ENCODE measurements around the gene LAIR2.
"Not testable (repeated sequence)": the region's sequence is repeated elsewhere in the genome, so short reads cannot be mapped to it uniquely, and the experiment has no call there.

Gene LAIR2

DNA sequence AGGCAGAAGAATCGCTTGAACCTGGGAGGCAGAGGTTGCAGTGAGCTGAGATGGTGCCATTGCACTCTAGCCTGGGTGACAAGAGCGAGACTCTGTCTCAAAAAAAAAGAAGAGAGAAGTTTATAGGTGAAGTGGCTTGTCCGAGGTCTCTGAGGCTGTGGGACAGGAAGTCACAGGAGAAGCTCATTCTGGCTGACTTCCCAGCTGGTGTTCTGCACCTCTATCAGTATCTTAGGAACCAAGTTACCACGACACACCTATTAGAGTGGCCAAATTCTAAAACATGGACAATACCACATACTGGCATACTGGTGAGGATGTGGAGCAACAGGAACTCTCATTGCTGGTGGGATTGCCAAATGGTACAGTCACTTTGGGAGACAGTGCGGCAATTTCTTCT lies 7.3 kb upstream of the LAIR2 start:
- not testable (repeated sequence) for DNase-seq

DNA sequence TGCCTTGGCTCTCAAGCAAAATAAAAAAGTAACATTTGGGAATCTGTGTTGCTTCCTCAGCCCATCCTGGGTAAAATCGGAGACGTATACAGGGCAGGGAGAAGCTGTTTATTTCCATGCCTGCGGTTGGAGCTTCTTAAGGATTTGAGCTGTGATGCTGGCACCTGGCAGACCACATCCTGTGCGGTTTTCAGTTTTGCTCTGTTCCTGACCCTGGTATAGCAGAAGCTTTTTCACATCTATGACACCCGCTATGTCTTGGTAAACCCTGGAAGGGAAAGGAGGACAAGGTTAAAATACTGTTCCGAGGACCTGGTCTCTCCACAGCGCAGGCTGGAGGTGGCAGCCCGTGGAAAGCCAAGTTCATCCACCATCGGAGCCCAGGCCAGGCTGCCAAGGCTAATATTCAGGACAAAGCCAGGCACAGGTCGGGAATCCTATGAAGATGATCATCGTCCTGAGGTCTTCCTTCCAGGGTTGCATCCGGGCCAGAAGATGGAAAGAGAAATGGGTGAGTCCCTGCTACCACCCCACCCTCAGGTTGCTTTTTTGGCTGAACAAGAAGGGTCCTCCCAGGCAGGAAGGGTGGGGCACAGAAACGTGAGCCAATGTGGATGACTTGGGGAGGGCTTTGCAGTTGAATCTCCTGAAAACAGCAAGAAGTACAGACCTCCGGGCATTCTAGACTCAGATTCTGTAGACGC lies 4.7 kb upstream of the LAIR2 start:
- DNase-seq = not testable (repeated sequence)

DNA sequence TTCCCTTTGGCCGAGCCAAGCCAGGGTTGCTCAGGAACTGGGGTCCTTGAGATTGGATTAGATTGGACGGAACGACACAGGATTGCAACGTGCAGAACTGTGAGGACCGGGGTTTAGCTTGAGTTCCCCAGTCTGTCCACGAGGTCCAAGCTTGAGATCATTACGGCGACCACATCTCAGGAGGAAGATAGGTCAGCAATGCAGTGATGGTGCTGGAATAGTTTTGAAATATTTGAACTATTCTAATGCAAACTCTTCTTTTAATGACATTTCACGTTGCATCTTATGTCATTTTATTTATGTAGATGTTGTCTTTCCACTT lies 4.2 kb upstream of the LAIR2 start:
- DNase-seq = not testable (repeated sequence)

DNA sequence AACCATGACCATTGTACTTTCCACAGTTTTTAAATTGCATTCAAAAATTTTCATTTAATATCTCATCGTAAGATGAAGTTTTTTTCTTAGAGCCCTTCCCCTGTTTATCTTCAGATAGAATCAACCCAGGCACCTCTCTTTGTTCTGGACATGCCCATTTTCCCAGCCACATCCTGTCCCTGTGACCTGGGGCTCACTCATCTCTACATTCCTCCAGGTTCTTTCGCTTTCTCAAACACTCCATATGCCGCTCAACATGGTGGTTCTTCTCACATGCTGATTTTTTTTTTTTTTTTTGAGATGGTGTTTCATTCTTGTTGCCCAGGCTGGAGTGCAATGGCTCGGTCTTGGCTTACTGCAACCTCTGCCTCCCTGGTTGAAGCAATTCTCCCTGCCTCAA lies 2.9 kb downstream of the LAIR2 start:
- not testable (repeated sequence) for DNase-seq

DNA sequence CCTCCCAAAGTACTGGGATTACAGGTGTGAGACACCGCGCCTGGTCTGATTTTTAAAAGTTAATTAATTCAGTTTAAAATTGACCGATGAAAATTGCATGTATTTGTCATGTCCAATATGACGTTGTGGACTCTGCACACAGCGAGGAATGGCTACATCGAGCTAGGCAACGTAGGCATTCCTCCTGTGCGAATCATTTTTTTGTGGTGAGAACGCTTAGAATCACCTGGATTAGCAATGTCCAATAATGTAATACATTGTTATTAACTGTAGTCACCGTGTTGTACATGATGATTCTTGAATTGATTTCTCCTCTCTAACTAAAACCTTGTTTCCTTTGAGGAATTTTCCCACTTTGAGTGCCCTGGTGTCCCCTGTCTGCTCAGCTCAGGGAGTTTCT lies 3.4 kb downstream of the LAIR2 start:
- DNase-seq = no peak

DNA sequence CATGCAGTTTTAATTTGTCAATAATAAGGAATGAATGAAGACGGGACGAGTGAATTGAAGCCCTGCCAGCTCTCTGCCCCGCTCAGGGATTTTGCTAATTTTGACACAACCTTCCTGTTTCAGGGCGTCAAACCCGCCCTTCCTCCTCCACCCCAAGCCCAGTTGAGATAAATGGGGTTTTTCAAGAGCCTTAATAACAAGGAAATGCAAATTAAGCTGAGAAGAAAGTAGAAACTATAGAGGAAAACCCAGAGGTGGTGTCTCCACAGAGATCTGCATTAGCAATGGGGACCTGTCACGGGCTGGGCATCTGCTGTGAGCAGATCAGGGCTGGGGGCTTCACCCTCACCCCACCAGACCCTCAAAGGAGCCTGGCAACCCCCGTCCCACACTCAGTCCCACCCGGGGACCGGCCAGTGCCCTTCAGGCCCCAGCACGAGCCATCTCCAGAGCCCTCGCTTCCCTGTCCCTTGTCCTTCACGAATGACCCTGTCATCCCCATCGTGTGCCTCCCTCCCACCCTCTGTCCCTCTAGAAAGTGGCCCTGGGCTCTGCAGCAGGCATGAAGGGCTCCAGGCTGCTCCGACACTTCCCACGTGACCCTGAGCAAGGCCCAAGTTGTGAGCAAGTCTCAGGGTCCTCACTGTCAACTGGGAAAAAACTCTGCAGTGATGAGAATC lies 4.5 kb downstream of the LAIR2 start:
- not testable (repeated sequence) for DNase-seq

DNA sequence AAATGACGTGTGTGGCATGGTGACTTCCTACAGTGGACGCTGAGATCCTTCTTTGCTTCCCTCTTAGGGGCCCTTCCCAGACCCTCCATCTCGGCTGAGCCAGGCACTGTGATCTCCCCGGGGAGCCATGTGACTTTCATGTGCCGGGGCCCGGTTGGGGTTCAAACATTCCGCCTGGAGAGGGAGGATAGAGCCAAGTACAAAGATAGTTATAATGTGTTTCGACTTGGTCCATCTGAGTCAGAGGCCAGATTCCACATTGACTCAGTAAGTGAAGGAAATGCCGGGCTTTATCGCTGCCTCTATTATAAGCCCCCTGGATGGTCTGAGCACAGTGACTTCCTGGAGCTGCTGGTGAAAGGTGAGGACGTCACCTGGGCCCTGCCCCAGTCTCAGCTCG lies 5.2 kb downstream of the LAIR2 start:
- no peak for DNase-seq

DNA sequence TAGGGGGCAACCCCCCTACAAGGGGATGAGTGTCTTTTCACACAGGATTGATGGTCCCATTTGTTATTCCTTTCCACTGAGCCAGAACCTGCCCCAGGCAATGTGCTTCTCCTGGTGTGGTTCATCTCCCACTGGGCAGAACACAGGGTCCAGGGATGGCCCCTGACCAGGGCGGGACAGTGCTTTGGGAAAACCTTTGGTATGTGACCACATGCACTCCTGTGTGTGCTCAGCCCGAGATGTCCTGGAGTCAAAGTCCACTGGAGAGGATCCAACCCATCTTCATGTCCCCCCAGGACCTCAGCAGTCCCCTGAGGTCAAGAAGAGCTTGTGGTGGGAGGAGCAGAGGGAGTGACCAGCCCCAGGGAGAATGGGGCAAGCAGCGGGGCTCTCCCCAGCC lies 5.9 kb downstream of the LAIR2 start:
- not testable (repeated sequence) for DNase-seq

DNA sequence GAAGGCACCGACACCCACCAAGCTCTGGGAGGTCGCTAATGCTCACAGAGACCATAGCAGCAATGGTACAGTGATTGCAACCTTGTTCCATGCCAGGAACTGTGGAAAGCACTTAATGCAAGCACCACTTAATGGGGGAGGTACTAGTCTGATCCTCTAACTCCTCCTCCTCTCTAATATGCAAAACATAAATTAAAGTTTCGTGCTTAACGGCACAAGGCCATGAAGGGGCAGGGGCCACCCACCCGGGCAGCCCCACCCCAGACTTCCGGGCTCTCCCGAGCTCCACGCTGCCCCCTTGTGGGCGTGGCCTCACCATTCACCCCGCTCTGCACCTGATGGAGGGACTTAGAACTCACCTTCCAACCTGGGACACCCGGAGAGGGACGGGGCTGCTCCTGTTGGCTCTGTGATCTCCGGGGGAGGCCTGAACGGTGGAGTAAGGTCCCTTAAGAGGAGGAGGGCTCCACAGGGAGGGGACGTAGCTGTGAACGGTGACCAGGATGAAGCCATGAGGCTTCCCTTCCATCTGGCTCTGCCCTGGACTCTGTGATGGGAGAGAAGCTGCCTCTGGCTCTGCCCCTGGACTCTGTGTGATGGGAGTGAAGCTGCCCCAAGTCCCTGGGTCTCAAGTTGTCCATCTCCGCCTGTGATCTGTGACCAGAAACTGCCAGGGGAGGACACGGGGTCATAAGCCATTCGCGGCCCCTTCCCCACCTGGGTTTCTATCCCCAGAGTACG lies 6.7 kb downstream of the LAIR2 start:
- not testable (repeated sequence) for DNase-seq

DNA sequence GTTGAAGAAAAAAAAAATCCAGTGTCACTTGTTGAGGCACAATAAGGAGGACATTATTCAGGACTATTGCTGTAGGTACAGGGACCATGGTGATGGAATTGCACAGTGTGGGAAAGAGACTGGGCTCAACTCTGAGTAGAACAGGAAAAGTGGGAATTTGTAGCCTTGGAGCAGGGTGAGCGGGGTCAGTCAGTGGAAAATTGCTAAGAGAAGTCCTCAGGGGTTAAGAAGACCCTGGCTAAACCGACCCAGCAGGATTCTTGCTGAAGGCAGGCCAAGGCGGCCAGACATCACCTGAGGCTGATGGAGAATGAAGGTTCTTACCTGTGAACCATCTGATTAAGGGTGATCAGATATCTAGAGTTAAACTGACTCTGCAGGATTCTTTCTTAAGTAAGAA lies 12.5 kb downstream of the LAIR2 start:
- DNase-seq = no peak

DNA sequence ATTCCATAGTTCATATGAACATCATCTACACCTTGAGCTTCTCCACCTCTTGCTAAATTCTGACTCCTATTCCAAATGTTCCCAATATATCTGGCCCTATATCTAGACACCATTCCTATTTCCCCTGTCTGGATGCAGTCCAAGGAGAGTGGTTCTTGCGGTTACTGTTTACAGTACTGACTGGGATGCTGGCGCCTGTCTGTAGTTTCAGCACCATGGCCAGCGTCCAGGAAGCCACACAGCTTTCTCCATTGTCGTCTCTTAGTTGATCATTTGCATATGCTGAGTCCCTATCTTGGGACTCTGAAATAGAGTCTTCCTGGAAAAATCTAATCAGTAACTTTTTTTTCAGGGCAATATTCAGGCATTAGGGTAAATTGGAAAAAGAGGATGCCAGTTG lies 14.9 kb downstream of the LAIR2 start:
- no peak for DNase-seq

DNA sequence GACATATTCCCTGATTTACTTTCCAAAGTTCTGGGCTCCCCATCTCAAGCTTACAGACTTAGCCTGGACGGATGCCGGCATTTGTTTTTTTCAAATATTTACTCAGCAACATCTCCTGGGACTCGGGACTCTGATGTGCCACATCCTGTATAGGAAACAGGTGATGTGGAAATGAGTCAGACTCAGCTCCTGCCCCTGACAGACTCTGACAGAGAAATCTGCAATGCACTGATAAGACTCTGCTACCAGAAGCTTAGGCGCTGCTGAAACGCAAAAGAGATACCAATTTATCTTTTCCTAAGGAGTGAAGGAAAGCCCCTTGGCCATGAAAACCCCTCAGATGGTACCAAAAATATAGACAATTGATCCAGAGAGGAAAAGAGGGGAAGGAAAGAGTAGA lies 16.2 kb downstream of the LAIR2 start:
- DNase-seq = no peak

DNA sequence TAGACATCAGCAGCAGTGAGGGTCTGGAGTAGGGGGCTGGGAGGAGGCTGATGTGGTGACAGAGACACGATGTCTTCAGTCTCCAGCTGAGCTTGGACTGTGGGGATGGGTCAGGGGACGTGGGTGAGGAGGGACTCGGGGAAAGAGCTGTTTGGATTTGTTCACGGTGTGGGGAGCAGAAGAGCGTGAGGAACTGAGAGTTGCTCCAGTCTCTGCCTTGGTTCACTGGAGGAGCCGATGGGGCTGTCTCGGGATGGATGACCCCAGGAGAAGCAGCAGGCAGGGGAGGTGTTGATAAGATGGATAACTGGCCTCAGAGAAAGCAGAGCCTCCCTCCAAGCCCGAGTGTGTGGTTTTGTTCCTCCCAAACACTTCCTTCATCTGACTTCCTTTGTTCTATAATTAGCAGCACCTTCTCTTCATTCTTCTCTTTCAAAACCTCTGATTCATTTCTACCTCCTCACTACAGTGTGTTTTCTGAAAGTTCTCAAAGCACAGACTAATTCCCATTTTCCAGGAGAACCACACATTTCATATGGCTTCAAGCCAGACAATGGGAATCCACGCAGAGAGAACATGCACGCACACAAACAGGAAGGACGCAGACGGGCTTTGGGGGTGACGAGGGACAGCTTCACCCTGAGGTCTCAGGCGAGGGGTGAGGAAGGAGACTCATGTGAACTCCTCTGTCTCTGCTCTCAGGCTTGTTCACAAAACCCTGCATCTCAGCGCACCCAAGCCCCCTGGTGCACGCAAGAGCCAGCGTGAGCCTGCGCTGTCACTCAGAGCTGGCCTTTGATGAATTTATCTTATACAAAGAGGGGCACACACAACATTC lies 18.6 kb downstream of the LAIR2 start:
- no peak for DNase-seq

DNA sequence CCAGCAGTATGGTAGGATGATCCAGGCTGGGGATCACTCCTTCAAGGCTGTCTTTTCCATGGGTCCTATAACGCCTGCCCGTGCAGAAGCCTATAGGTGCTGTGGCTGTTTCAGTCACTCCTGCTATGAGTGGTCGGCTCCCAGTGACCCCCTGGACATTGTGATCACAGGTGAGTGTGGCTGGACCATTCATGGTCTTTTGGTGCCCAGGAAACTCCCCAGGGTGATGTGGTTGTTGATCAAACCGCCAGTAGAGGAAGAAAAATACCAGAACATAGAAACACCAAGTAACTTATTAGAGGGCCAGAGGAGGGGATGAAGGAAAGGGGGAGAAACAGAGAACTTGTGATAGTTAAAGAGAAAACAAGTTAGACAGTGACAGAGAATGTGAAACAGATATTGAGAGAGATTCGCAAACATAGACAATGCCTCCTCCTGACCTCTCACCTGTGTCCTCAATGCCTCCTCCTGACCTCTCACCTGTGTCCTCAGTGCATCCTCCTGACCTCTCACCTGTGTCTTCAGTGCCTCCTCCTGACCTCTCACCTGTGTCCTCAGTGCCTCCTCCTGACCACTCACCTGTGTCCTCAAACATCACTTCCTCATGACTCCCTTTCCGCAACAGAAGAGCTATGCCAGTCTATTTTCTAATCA lies 19.4 kb downstream of the LAIR2 start:
- DNase-seq = no peak

DNA sequence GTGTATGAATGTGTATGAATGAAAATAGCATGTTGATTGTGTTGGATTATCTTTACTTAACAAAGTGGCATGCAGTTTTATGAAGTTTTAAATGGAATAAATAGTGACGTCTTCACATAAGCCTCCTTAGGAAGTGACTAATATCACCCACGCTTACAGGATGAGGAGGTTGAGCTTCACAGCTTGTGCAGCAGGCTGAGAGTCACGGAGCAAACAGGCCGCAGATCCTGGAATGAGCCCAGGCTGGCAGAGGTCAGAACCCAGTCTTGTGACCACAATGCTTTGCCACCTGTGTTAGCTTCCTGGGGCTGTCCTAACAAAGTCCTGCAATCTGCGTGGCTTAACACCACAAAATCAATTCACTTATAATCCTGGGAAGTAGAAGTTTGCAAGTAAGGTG lies 20.8 kb downstream of the LAIR2 start:
- DNase-seq = no peak

DNA sequence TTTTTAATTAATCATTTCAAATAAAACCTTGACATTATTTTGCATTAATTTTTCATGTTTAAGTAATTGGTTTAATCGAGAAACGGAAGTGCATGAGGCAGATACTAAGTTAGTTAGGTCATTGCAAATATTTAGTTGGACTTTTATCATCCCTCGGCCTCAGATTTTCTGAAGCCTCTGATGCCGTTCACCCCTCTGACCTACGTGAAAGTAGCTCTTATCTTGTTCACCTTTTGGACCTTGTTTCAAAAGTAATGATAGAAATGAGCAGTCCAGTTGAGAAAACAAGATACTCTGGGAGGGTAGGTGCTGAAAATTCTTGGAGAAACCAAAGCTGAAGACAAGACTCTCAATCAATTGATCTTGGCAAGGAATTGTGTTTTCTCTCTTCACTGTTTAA lies 23.0 kb downstream of the LAIR2 start:
- no peak for DNase-seq

DNA sequence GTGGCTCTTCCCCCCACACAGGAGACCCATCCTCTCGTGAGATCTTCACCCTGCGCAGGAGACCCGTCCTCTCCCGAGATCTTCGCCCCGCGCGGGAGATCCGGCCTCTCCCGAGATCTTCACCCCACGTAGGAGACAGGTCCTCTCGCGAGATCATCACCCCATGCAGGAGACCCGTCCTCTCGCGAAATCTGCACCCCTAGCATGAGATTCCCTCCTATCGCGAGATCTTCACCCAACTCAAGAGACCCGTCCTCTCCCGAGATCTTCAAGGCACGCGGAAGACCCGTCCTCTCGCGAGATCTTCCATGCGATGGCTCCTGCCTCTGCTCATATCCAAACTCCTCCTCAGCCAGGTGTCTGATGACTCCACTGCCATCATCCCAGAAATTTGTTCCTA lies 24.3 kb downstream of the LAIR2 start:
- no peak for DNase-seq

DNA sequence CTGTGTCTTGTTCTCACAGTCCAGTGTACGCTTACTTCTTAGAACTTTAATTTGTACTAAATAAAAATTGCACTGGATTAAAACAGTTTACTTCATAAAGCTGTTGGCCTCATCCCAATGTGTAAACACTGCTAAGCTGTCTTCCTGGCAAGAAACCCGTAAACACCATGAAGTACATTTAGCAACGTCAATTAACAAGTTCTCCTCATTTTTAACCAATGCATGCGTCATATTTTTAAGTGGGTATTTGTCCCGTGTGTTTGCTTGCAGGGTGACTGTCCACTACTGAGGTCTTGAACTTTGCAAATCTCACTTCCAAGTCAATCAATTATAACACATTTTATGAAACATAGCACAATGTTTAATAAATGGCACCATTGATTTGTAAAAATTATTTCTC lies 28.2 kb downstream of the LAIR2 start:
- DNase-seq = no peak

DNA sequence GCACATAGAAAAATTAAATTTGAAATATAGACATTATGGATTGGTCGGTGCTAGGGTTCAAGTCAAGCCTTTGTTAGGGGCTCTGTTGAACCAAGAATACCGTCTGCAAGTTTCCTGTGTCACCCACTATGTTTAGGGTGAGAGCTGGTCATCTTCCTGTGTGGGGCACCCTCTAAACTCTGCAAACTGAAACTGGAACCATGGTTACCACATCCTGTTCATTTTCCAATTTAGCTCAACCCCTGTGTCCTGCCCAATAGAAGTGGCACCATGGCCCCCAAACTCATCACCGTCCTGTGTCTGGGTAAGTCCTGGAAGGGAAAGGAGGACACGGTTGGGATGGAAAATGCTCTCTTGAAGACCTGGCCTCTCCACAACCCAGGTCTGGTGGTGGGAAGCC lies 29.9 kb downstream of the LAIR2 start:
- no peak for DNase-seq

DNA sequence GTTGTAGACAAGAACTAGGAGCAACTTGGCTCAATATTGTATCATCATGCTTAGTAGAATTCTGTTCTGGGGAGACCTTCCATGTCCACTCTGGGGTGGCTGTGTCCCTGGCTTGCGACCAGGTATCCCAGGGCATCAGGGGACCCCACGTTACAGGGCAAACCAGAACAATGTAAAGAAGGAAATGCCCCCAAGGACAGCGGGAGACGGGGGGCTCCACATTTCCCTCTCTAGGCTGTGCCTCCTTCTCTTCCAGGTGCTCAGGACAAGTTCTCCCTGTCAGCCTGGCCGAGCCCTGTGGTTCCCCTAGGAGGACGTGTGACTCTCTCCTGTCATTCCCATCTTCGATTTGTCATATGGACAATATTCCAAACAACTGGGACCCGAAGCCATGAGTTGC lies 30.8 kb downstream of the LAIR2 start:
- DNase-seq = no peak

DNA sequence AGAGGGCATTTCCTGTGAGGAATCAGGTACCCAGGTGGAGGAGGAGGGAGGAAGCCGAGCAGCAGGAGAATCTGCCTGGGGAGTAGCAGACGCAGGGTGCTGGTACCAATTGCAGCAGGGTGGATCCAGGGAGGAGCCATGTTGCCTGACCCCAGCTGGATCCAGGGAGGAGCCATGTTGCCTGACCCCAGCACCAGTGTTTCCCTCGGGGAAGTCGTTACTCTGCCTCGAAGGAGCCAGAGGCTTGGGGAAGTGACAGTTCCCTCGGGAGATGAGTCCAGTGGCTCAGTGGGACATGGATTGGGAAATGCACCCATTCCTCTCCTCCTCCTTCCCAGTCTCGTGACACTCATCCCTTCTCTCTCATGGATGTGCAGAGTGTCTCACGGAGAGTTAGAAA lies 31.5 kb downstream of the LAIR2 start:
- DNase-seq = no peak

DNA sequence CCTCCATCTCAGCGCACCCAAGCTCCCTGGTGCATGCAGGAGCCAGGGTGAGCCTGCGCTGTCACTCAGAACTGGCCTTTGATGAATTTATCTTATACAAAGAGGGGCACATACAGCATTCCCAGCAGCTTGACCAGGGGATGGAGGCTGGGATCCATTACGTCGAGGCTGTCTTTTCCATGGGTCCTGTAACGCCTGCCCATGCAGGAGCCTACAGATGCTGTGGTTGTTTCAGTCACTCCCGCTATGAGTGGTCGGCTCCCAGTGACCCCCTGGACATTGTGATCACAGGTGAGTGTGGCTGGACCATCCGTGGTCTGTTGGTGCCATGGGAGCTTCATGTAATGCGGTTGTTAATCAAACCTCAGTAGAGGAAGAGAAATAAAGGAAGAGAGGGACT lies 33.0 kb downstream of the LAIR2 start:
- DNase-seq = no peak

DNA sequence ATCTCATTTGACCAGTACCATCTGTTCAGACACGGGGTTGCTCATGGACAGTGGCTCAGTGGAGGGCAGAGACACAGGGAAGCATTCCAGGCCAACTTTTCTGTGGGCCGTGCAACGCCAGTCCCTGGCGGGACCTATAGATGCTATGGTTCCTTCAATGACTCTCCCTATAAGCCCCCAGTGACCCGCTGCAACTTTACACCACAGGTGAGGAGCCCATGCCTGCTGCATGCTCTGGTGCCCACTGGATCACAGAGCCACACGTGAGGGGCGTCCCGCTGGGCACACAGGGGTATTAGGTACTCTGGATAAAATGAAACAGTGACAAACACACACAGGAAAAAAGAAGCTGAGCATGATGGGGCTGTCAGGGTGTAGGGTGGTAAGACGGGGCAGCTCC lies 34.3 kb downstream of the LAIR2 start:
- no peak for DNase-seq
